Panc1 (cell line): ENCODE results near the gene FFAR1. TPM values are rescaled to one million over a fixed set of nuclear protein-coding genes. Genes with fewer than 3 reads are reported as not detected.

Source experiments
- ATAC-seq: fragments of 200-7000 bp; cut with Tn5 transposase; 2 replicates; pipeline ENCODE4 v1.9.1; 2020; ENCODE audit warnings: mild to moderate bottlenecking, moderate library complexity
- BruUV-seq: library from RNA; stranded (reverse); fragments of 400-500 nt; replicated peaks from 2 replicates; lab custom pipeline; 2021; lab: Mats Ljungman, UMichigan
- CTCF ChIA-PET: fragments of 300-600 bp; sonication (Branson Sonifier 250); formaldehyde crosslinking; loops from one replicate; lab custom pipeline; 2022; ENCODE audit warnings: antibody characterized with exemption; lab: Charles Lee
- POLR2A ChIA-PET: fragments of 300-600 bp; sonication (Branson Sonifier 250); formaldehyde crosslinking; loops from one replicate; lab custom pipeline; 2022; ENCODE audit warnings: antibody characterized with exemption; lab: Charles Lee
- DNase-seq: peaks from one replicate; pipeline ENCODE4 v3.0.0-alpha.2; 2010; ENCODE audit warnings: low read depth, low spot score
- H3K27ac ChIP-seq: 2 replicates; pipeline ENCODE4 v1.5.1; 2011; ENCODE audit warnings: mild to moderate bottlenecking, low read length, inconsistent platforms
- H3K27me3 ChIP-seq: fragments of 200-500 bp; sonication (Bioruptor generic); 2 replicates; pipeline ENCODE4 v1.6.0; 2014; ENCODE audit warnings: low read length, inconsistent platforms; ENCODE audit not compliant: control insufficient read depth, insufficient read depth
- H3K36me3 ChIP-seq: fragments of 200-500 bp; sonication (Bioruptor generic); 2 replicates; pipeline ENCODE4 v1.5.1; 2014; ENCODE audit warnings: inconsistent platforms, mild to moderate bottlenecking, low read length, moderate library complexity; ENCODE audit not compliant: control insufficient read depth, insufficient read depth
- H3K4me1 ChIP-seq: 2 replicates; pipeline ENCODE4 v1.5.1; 2011; ENCODE audit warnings: inconsistent platforms, mild to moderate bottlenecking, low read length, moderate library complexity; ENCODE audit not compliant: control insufficient read depth, insufficient read depth
- H3K4me3 ChIP-seq, 2 experiments: 2 replicates each; pipeline ENCODE4 v1.5.1; 2011 to 2012; ENCODE audit warnings: low read depth in 2 of 2, low read length in 2 of 2, mild to moderate bottlenecking in 2 of 2, inconsistent platforms in 1 of 2, moderate library complexity in 1 of 2
- H3K9me3 ChIP-seq: fragments of 200-500 bp; sonication (Bioruptor generic); 2 replicates; pipeline ENCODE4 v1.5.1; 2014; ENCODE audit warnings: low read depth, mild to moderate bottlenecking, inconsistent platforms, low read length, moderate library complexity; ENCODE audit not compliant: control insufficient read depth, insufficient read depth
- POLR2AphosphoS5 ChIP-seq: IDR thresholded peaks from 2 replicates; pipeline ENCODE4 v1.6.1; 2012; ENCODE audit warnings: mild to moderate bottlenecking, low read depth, low read length, moderate library complexity
- SIN3A ChIP-seq: IDR thresholded peaks from 2 replicates; pipeline ENCODE4 v1.6.1; 2012; ENCODE audit warnings: low read depth, mild to moderate bottlenecking, low read length, moderate library complexity, borderline replicate concordance; ENCODE audit not compliant: insufficient read depth
- TCF7L2 ChIP-seq: IDR thresholded peaks from 2 replicates; pipeline ENCODE4 v1.6.1; 2011; ENCODE audit warnings: mild to moderate bottlenecking, low read depth, low read length, inconsistent platforms
- in situ Hi-C: cut with HindIII; loops from 2 replicates; pipeline ENCODE4 v1.10.0; 2016; ENCODE audit warnings: low sequenced_read_pairs, low pct_unique_long_range_greater_than_20kb
- intact Hi-C: fragments of 100-400 bp; cut with micrococcal nuclease; formaldehyde crosslinking; loops from one replicate; pipeline ENCODE4 v1.10.0; 2022; ENCODE audit not compliant: unreplicated experiment
- total RNA-seq: library from RNA; stranded (reverse); gene quantifications from one replicate; pipeline ENCODE4 v1.2.1, GENCODE V29; 2021; ENCODE audit not compliant: unreplicated experiment
- TF ChIP-seq, protein P1 (sequence below), 2 experiments: IDR thresholded peaks; 2 replicates each; pipeline ENCODE4 v1.6.1; 2011 to 2012; ENCODE audit warnings: low read depth in 2 of 2, control low read depth in 1 of 2, low read length in 1 of 2, mild to moderate bottlenecking in 1 of 2, moderate library complexity in 1 of 2; ENCODE audit not compliant: insufficient read depth in 1 of 2
- TF ChIP-seq, protein P2 (sequence below): fragments of 450-650 bp; IDR thresholded peaks from 2 replicates; pipeline ENCODE4 v1.5.1; 2017; ENCODE audit warnings: mild to moderate bottlenecking

Gene FFAR1
- total RNA-seq, 1 experiment from 2014 or later: not detected

DNA sequence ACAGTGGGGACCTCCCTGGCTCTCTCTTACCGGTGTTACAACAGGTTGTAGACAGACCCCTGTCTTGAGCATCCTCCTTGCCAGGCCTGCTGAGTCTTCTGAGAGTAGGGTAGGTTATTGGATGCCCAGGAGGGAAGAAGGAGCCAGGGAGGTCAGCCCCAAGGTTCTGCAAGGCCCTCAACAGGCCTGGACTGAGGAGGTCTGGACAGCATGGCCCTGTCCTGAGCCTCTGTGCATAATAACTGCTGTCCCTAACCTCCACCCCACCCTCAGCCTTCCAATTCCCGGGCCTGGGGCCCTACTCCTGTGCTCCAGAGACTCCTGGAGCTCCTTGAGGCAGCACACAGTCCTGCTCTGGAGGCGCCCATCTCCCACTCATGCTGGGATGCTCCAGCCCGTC is 18.4 kb upstream of the FFAR1 start:
- no peak overlapping the region for H3K27ac ChIP-seq
- TF ChIP-seq, protein P1, sequence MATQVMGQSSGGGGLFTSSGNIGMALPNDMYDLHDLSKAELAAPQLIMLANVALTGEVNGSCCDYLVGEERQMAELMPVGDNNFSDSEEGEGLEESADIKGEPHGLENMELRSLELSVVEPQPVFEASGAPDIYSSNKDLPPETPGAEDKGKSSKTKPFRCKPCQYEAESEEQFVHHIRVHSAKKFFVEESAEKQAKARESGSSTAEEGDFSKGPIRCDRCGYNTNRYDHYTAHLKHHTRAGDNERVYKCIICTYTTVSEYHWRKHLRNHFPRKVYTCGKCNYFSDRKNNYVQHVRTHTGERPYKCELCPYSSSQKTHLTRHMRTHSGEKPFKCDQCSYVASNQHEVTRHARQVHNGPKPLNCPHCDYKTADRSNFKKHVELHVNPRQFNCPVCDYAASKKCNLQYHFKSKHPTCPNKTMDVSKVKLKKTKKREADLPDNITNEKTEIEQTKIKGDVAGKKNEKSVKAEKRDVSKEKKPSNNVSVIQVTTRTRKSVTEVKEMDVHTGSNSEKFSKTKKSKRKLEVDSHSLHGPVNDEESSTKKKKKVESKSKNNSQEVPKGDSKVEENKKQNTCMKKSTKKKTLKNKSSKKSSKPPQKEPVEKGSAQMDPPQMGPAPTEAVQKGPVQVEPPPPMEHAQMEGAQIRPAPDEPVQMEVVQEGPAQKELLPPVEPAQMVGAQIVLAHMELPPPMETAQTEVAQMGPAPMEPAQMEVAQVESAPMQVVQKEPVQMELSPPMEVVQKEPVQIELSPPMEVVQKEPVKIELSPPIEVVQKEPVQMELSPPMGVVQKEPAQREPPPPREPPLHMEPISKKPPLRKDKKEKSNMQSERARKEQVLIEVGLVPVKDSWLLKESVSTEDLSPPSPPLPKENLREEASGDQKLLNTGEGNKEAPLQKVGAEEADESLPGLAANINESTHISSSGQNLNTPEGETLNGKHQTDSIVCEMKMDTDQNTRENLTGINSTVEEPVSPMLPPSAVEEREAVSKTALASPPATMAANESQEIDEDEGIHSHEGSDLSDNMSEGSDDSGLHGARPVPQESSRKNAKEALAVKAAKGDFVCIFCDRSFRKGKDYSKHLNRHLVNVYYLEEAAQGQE (IDR thresholded peaks at IDR 0.05; ENCODE audit: insufficient read depth in 1 of 2, low read depth in 2 of 2, low read length in 1 of 2): no peak
- TF ChIP-seq POLR2AphosphoS5 (no peak), SIN3A (no peak), TCF7L2 (no peak)
- TF ChIP-seq, protein P2, sequence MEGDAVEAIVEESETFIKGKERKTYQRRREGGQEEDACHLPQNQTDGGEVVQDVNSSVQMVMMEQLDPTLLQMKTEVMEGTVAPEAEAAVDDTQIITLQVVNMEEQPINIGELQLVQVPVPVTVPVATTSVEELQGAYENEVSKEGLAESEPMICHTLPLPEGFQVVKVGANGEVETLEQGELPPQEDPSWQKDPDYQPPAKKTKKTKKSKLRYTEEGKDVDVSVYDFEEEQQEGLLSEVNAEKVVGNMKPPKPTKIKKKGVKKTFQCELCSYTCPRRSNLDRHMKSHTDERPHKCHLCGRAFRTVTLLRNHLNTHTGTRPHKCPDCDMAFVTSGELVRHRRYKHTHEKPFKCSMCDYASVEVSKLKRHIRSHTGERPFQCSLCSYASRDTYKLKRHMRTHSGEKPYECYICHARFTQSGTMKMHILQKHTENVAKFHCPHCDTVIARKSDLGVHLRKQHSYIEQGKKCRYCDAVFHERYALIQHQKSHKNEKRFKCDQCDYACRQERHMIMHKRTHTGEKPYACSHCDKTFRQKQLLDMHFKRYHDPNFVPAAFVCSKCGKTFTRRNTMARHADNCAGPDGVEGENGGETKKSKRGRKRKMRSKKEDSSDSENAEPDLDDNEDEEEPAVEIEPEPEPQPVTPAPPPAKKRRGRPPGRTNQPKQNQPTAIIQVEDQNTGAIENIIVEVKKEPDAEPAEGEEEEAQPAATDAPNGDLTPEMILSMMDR: no peak
- BruUV-seq: no TSS peak
- DNase-seq: no peak
- in situ Hi-C loops (no loop called here), intact Hi-C loops (no loop called here)
- no peaks in the 10 kb centered on the region for H3K4me1 ChIP-seq
- no peak overlapping the region for H3K4me3 ChIP-seq
- ATAC-seq: no peak
- POLR2A ChIA-PET: no interaction called here
- no peaks in the 10 kb centered on the region for H3K27me3 ChIP-seq
- no peaks in the 10 kb centered on the region for H3K9me3 ChIP-seq
- CTCF ChIA-PET: no interaction called here
- no peaks in the 10 kb centered on the region for H3K36me3 ChIP-seq

DNA sequence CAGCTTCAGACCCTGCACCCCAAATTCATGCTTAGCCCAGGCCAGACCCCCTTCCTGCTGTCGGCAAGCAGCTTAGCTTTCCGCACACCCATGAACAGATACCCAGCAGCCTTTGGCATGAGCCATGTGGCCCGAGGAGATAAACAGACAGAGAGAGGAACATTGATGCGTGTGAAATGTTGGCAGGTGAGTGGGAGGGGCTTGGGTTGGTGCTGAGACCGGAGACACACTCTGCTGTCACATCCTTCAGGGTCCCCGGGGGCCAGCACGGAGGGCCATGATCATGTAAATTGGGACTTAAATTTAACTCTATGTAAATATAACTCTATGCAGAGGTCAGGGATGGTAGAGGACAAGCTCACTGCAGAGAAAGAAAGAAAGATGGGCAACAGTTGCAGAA is 17.2 kb upstream of the FFAR1 start:
- Histone ChIP-seq H3K27me3 (no peaks in the 10 kb centered on the region), H3K36me3 (no peaks in the 10 kb centered on the region), H3K27ac (no peak overlapping the region), H3K4me1 (no peaks in the 10 kb centered on the region), H3K4me3 (no peak overlapping the region), H3K9me3 (no peaks in the 10 kb centered on the region)
- DNase-seq: no peak
- in situ Hi-C loops: no loop called here
- ChIA-PET CTCF (no interaction called here), POLR2A (no interaction called here)
- ATAC-seq: no peak
- no TSS peak for BruUV-seq
- TF ChIP-seq SIN3A: no peak
- TF ChIP-seq TCF7L2: no peak
- no peak for TF ChIP-seq POLR2AphosphoS5
- TF ChIP-seq, protein P2: no peak
- TF ChIP-seq, protein P1 (IDR thresholded peaks at IDR 0.05; ENCODE audit: insufficient read depth in 1 of 2, low read depth in 2 of 2, low read length in 1 of 2): no peak
- intact Hi-C loops: no loop called here
